SK-N-SH (cell line): Measurements from ENCODE around the gene TMCC2. TPM values are rescaled to one million over a fixed set of nuclear protein-coding genes. Genes with fewer than 3 reads are reported as not detected.

Experiments
- CTCF ChIA-PET: fragments of 300-600, 350-600 bp; formaldehyde crosslinking; extraction: SDS; loops from one replicate; lab custom pipeline; 2021; lab: Yijun Ruan, JAX
- POLR2A ChIA-PET: fragments of 350-600 bp; sonication (Branson Sonifier 250); formaldehyde crosslinking; extraction: SDS; loops from one replicate; lab custom pipeline; 2020; ENCODE audit warnings: antibody characterized with exemption, inconsistent platforms; lab: Yijun Ruan, JAX
- DNase-seq: peaks from one replicate; pipeline ENCODE4 v3.0.0; 2012
- H2AFZ ChIP-seq: fragments of 200-600 bp; sonication (generic); 2 replicates; pipeline ENCODE4 v1.8.1; 2016; ENCODE audit warnings: antibody characterized with exemption, mild to moderate bottlenecking, low read depth
- H3F3A ChIP-seq: fragments of 200-600 bp; sonication (generic); replicated peaks from 2 replicates; pipeline ENCODE3; 2016; ENCODE audit warnings: antibody characterized with exemption, mild to moderate bottlenecking; ENCODE audit not compliant: insufficient read depth
- H3K27ac ChIP-seq, 2 experiments: fragments of 200-500 bp in 1 of 2; fragments of 200-600 bp in 1 of 2; sonication (Bioruptor generic) in 1 of 2; sonication (generic), shearing (Covaris generic) in 1 of 2; 2 replicates each; pipeline versions ENCODE4 v1.5.1 to v1.6.1; 2014 to 2016; ENCODE audit warnings: low read depth in 2 of 2, inconsistent platforms in 1 of 2, low read length in 1 of 2, mild to moderate bottlenecking in 1 of 2, mixed read lengths in 1 of 2
- H3K27me3 ChIP-seq: fragments of 200-600 bp; sonication (generic), shearing (Covaris generic); 2 replicates; pipeline ENCODE4 v1.6.1; 2016; ENCODE audit warnings: mixed run types; ENCODE audit not compliant: insufficient read depth
- H3K36me3 ChIP-seq, 2 experiments: fragments of 200-500 bp in 1 of 2; fragments of 200-600 bp in 1 of 2; sonication (Bioruptor generic) in 1 of 2; sonication (generic) in 1 of 2; replicated peaks in 1 of 2; 2 replicates each; pipeline versions ENCODE3 to v1.5.1; 2014 to 2016; ENCODE audit warnings: low read length in 1 of 2, mild to moderate bottlenecking in 1 of 2; ENCODE audit not compliant: insufficient read depth in 2 of 2, control insufficient read depth in 1 of 2
- H3K4me1 ChIP-seq, 2 experiments: fragments of 200-500 bp in 1 of 2; fragments of 200-600 bp in 1 of 2; sonication (Bioruptor generic) in 1 of 2; sonication (generic), shearing (Covaris generic) in 1 of 2; 2 replicates each; pipeline versions ENCODE4 v1.5.1 to v1.6.1; 2014 to 2016; ENCODE audit warnings: low read depth in 1 of 2, low read length in 1 of 2, mixed run types in 1 of 2; ENCODE audit not compliant: insufficient read depth in 2 of 2, control insufficient read depth in 1 of 2
- H3K4me2 ChIP-seq: fragments of 200-600 bp; sonication (generic), shearing (Covaris generic); 2 replicates; pipeline ENCODE4 v1.6.1; 2017; ENCODE audit warnings: mixed run types
- H3K4me3 ChIP-seq, 2 experiments: fragments of 200-500 bp in 1 of 2; fragments of 200-600 bp in 1 of 2; sonication (Bioruptor generic) in 1 of 2; sonication (generic), shearing (Covaris generic) in 1 of 2; 2 replicates each; pipeline versions ENCODE4 v1.5.1 to v1.8.1; 2014 to 2016; ENCODE audit warnings: low read depth in 2 of 2, inconsistent platforms in 1 of 2, low read length in 1 of 2, mild to moderate bottlenecking in 1 of 2, mixed read lengths in 1 of 2, moderate library complexity in 1 of 2
- H3K79me2 ChIP-seq: fragments of 200-600 bp; sonication (generic); 2 replicates; pipeline ENCODE4 v1.8.1; 2017; ENCODE audit warnings: mild to moderate bottlenecking; ENCODE audit not compliant: insufficient read depth
- H3K9ac ChIP-seq: fragments of 200-600 bp; sonication (generic); 2 replicates; pipeline ENCODE4 v1.6.1; 2017; ENCODE audit warnings: mixed run types
- H3K9me2 ChIP-seq: fragments of 200-600 bp; sonication (generic); 2 replicates; pipeline ENCODE4 v1.6.1; 2017; ENCODE audit warnings: mixed run types
- H3K9me3 ChIP-seq: fragments of 200-600 bp; sonication (generic); 2 replicates; pipeline ENCODE4 v1.6.1; 2017; ENCODE audit warnings: mixed run types, mild to moderate bottlenecking, moderate library complexity
- H4K20me1 ChIP-seq: fragments of 200-600 bp; sonication (generic); 2 replicates; pipeline ENCODE4 v1.6.1; 2017; ENCODE audit warnings: mild to moderate bottlenecking, mixed run types; ENCODE audit not compliant: insufficient read depth
- CTCF ChIP-seq: fragments of 200-600 bp; sonication (generic); IDR thresholded peaks from 2 replicates; pipeline ENCODE4 v1.6.1; 2017; ENCODE audit warnings: antibody characterized with exemption, mild to moderate bottlenecking, moderate library complexity
- FOSL2 ChIP-seq: IDR thresholded peaks from 2 replicates; pipeline ENCODE4 v1.4.0; 2012; ENCODE audit warnings: low read depth, mild to moderate bottlenecking, moderate library complexity, borderline replicate concordance
- MAX ChIP-seq: IDR thresholded peaks from 2 replicates; pipeline ENCODE4 v1.4.0; 2012; ENCODE audit warnings: low read depth
- RCOR1 ChIP-seq: fragments of 150-350 bp; IDR thresholded peaks from 2 replicates; pipeline ENCODE4 v1.6.1; 2017; ENCODE audit warnings: antibody characterized with exemption, low read length
- RFX5 ChIP-seq: IDR thresholded peaks from 2 replicates; pipeline ENCODE4 v1.6.1; 2012; ENCODE audit warnings: mild to moderate bottlenecking, improper control_type of control experiment, low read length
- SMC3 ChIP-seq: IDR thresholded peaks from 2 replicates; pipeline ENCODE4 v1.6.1; 2012; ENCODE audit warnings: low read depth, low read length, improper control_type of control experiment
- TAF1 ChIP-seq: IDR thresholded peaks from 2 replicates; pipeline ENCODE4 v1.6.1; 2012; ENCODE audit warnings: low read depth, mild to moderate bottlenecking, low read length, moderate library complexity, borderline replicate concordance
- TCF12 ChIP-seq: IDR thresholded peaks from 2 replicates; pipeline ENCODE4 v1.4.0; 2012
- WGBS: methylation state at CpG from one replicate; pipeline ENCODE4 v1.1.6; 2017; ENCODE audit warnings: low lambda C conversion rate; 5-methylcytosine and 5-hydroxymethylcytosine counted together
- polyA plus RNA-seq, 3 experiments: library from polyadenylated mRNA; depleted of rRNA; stranded (reverse); fragments of >200 nt; gene quantifications; 2 replicates each; pipeline ENCODE4 v1.2.3, GENCODE V29; 2012

TMCC2 gene
- polyA plus RNA-seq, 1 of the 3 experiments (the other 2 are of a cell fraction) = 6.0 TPM

- CTCF ChIA-PET = interaction anchor here (0.9 to 38.3 kb wide), 5 partner anchors 10 to 216 kb away, joined by 3 to 1368 read pairs (median 4); partner anchors contain the start of gene NUAK2
These were observed 41.3 kb downstream of the TMCC2 start for GRCh38 chr1:205268846-205269680.

GRCh38 chr1:205269711-205270110 lies 42.0 kb downstream of the TMCC2 start:
- Histone ChIP-seq H3K9me3 (no peaks in the 10 kb centered on the region), H2AFZ (no peak overlapping the region), H3K27me3 (no peaks in the 10 kb centered on the region), H4K20me1 (no peaks in the 10 kb centered on the region), H3K27ac (no peak overlapping the region), H3K9me2 (no peaks in the 10 kb centered on the region), H3K4me2 (no peak overlapping the region), H3K79me2 (no peaks in the 10 kb centered on the region), H3K4me3 (no peak overlapping the region), H3F3A (no peaks in the 10 kb centered on the region), H3K9ac (no peak overlapping the region), H3K36me3 (no peaks in the 10 kb centered on the region), H3K4me1 (peaks cover 3 to 10% of the 10 kb centered on the region in 2 experiments; a peak in 3 of 4 replicates)
- CTCF ChIA-PET = interaction anchor here (0.9 to 38.3 kb wide), 5 partner anchors 10 to 216 kb away, joined by 3 to 1368 read pairs (median 4); partner anchors contain the start of gene NUAK2
- no peak for DNase-seq
- POLR2A ChIA-PET = no interaction called here
- TF ChIP-seq TCF12 (no peak), MAX (no peak), TAF1 (no peak), CTCF (no peak), FOSL2 (no peak), SMC3 (no peak), RCOR1 (no peak), RFX5 (no peak)
- WGBS = 97% methylated on average over 4 of the region's 8 CpGs

More at GRCh38 chr1:205268846-205269680, 41.3 kb downstream of the TMCC2 start:
- Histone ChIP-seq H3K27ac (no peak overlapping the region), H3K9ac (no peak overlapping the region)
- 95% methylated on average over 46 of the region's 48 CpGs for WGBS
- TF ChIP-seq TAF1 = no peak
- TF ChIP-seq, all 33 proteins: peak for 0
- Histone ChIP-seq H3F3A (no peaks in the 10 kb centered on the region), H3K79me2 (no peaks in the 10 kb centered on the region), H3K4me1 (peaks cover 3 to 10% of the 10 kb centered on the region in 2 experiments; a peak in 3 of 4 replicates), H3K4me3 (no peak overlapping the region), H3K27me3 (no peaks in the 10 kb centered on the region), H2AFZ (no peak overlapping the region), H3K9me3 (no peaks in the 10 kb centered on the region), H3K36me3 (no peaks in the 10 kb centered on the region), H3K9me2 (no peaks in the 10 kb centered on the region), H4K20me1 (no peaks in the 10 kb centered on the region), H3K4me2 (no peak overlapping the region)
- POLR2A ChIA-PET = no interaction called here
- no peak for DNase-seq
